ENCODE data around the gene PMPCA. TPM values are rescaled to one million over a fixed set of nuclear protein-coding genes. Genes with fewer than 3 reads are reported as not detected.

PMPCA gene
- total RNA-seq, 1 experiment from 2014 or later, result 54.9 TPM

GRCh38 chr9:136364942-136365774, 45.3 kb upstream of the PMPCA start:
- Histone ChIP-seq H3K36me3 (ENCODE audit: low read depth, low read length) (no peaks in the 10 kb centered on the region), H3K27me3 (ENCODE audit: low read length) (no peaks in the 10 kb centered on the region), H3K4me2 (ENCODE audit: low read length) (no peak overlapping the region), H3F3A (ENCODE audit: low read length, unreplicated experiment) (no peaks in the 10 kb centered on the region), H3K79me2 (ENCODE audit: low read length) (no peaks in the 10 kb centered on the region), H3K4me3 (ENCODE audit: low read length) (no peak overlapping the region), H3K9me3 (ENCODE audit: low read length) (no peaks in the 10 kb centered on the region), H3K9me2 (replicated peaks; ENCODE audit: low read length) (no peaks in the 10 kb centered on the region), H3K4me1 (ENCODE audit: insufficient read depth, low read length) (peaks cover 9% of the 10 kb centered on the region; the same call in 1 of the 2 replicates), H3K9ac (ENCODE audit: low read length) (no peak overlapping the region), H4K20me1 (ENCODE audit: low read length) (no peaks in the 10 kb centered on the region), H3K27ac (ENCODE audit: low read length) (no peak overlapping the region), H2AFZ (ENCODE audit: low read length) (no peak overlapping the region)
- ATAC-seq, result no peak
- CTCF ChIA-PET, result no interaction called here
- POLR2A ChIA-PET (ENCODE audit: unreplicated experiment), result no interaction called here
- TF ChIP-seq EZH2 (IDR thresholded peaks at IDR 0.05; ENCODE audit: low read length, unreplicated experiment) (no peak), EZH2phosphoT487 (IDR thresholded peaks at IDR 0.05; ENCODE audit: borderline replicate concordance, low read length) (no peak), CTCF (conservative IDR thresholded peaks at IDR 0.05; ENCODE audit: low read depth, low read length) (no peak)
- no peak for DNase-seq
- intact Hi-C loops (cut with micrococcal nuclease), result no loop called here
- no TSS peak for BruUV-seq (replicated peaks)

- no peaks in the 10 kb centered on the region for H3K9me3 ChIP-seq (ENCODE audit: low read length)
- no peak overlapping the region for H3K9ac ChIP-seq (ENCODE audit: low read length)
- no peak overlapping the region for H3K4me3 ChIP-seq (ENCODE audit: low read length)
- H3K36me3 ChIP-seq (ENCODE audit: low read depth, low read length), result no peaks in the 10 kb centered on the region
- no peak overlapping the region for H3K4me2 ChIP-seq (ENCODE audit: low read length)
- H3K79me2 ChIP-seq (ENCODE audit: low read length), result no peaks in the 10 kb centered on the region
- TF ChIP-seq EZH2phosphoT487 (IDR thresholded peaks at IDR 0.05; ENCODE audit: borderline replicate concordance, low read length), result no peak
- no peak for TF ChIP-seq CTCF (conservative IDR thresholded peaks at IDR 0.05; ENCODE audit: low read depth, low read length)
- no peak for TF ChIP-seq EZH2 (IDR thresholded peaks at IDR 0.05; ENCODE audit: low read length, unreplicated experiment)
- POLR2A ChIA-PET (ENCODE audit: unreplicated experiment), result no interaction called here
- intact Hi-C loops (cut with micrococcal nuclease), result no loop called here
- ATAC-seq (no peak), DNase-seq (no peak)
- CTCF ChIA-PET, result no interaction called here
- H3K4me1 ChIP-seq (ENCODE audit: insufficient read depth, low read length), result peaks cover 9% of the 10 kb centered on the region; the same call in 1 of the 2 replicates
- no peak overlapping the region for H2AFZ ChIP-seq (ENCODE audit: low read length)
- H3F3A ChIP-seq (ENCODE audit: low read length, unreplicated experiment), result no peaks in the 10 kb centered on the region
- no peak overlapping the region for H3K27ac ChIP-seq (ENCODE audit: low read length)
- H3K9me2 ChIP-seq (replicated peaks; ENCODE audit: low read length), result no peaks in the 10 kb centered on the region
- H3K27me3 ChIP-seq (ENCODE audit: low read length), result no peaks in the 10 kb centered on the region
- H4K20me1 ChIP-seq (ENCODE audit: low read length), result no peaks in the 10 kb centered on the region
- BruUV-seq (replicated peaks), result no TSS peak
Measured at GRCh38 chr9:136365775-136366222, 44.7 kb upstream of the PMPCA start.

GRCh38 chr9:136366826-136367225, 43.6 kb upstream of the PMPCA start:
- H3K4me2 ChIP-seq (ENCODE audit: low read length), result no peak overlapping the region
- ATAC-seq, result no peak
- H3K79me2 ChIP-seq (ENCODE audit: low read length), result no peaks in the 10 kb centered on the region
- no peaks in the 10 kb centered on the region for H3K36me3 ChIP-seq (ENCODE audit: low read depth, low read length)
- H3K9ac ChIP-seq (ENCODE audit: low read length), result no peak overlapping the region
- H3K4me1 ChIP-seq (ENCODE audit: insufficient read depth, low read length), result peaks cover 9% of the 10 kb centered on the region; the same call in 1 of the 2 replicates
- no peaks in the 10 kb centered on the region for H3K27me3 ChIP-seq (ENCODE audit: low read length)
- no peak overlapping the region for H3K4me3 ChIP-seq (ENCODE audit: low read length)
- no peaks in the 10 kb centered on the region for H4K20me1 ChIP-seq (ENCODE audit: low read length)
- BruUV-seq (replicated peaks), result no TSS peak
- TF ChIP-seq CTCF (conservative IDR thresholded peaks at IDR 0.05; ENCODE audit: low read depth, low read length) (no peak), EZH2phosphoT487 (IDR thresholded peaks at IDR 0.05; ENCODE audit: borderline replicate concordance, low read length) (no peak), EZH2 (IDR thresholded peaks at IDR 0.05; ENCODE audit: low read length, unreplicated experiment) (no peak)
- intact Hi-C loops (cut with micrococcal nuclease), result no loop called here
- CTCF ChIA-PET, result interaction anchor here (0.7 kb wide), 1 partner anchor 9 kb away, joined by 3 read pairs; no protein-coding TSS in a partner anchor
- H2AFZ ChIP-seq (ENCODE audit: low read length), result no peak overlapping the region
- H3F3A ChIP-seq (ENCODE audit: low read length, unreplicated experiment), result no peaks in the 10 kb centered on the region
- no peak for DNase-seq
- no peaks in the 10 kb centered on the region for H3K9me2 ChIP-seq (replicated peaks; ENCODE audit: low read length)
- no peak overlapping the region for H3K27ac ChIP-seq (ENCODE audit: low read length)
- POLR2A ChIA-PET (ENCODE audit: unreplicated experiment), result no interaction called here
- H3K9me3 ChIP-seq (ENCODE audit: low read length), result no peaks in the 10 kb centered on the region
